Activated CD4-positive, alpha-beta T cell treated with anti-CD3 and anti-CD28 coated beads, Interleukin-2, amount 50 U/mL, for 4 hours (primary cell): ENCODE measurements around the gene NINJ1.

Experiments
- DNase-seq, 2 experiments: peaks; one replicate each; pipeline ENCODE4 v3.0.0-alpha.2; 2020

NINJ1 gene

GRCh38 chr9:93086447-93087224 is 47.4 kb downstream of the NINJ1 start:
- no peak for DNase-seq

GRCh38 chr9:93085676-93086075 is 48.4 kb downstream of the NINJ1 start:
- no peak for DNase-seq

GRCh38 chr9:93084471-93084881 is 49.6 kb downstream of the NINJ1 start:
- no peak for DNase-seq

GRCh38 chr9:93083592-93084470 is 50.2 kb downstream of the NINJ1 start:
- DNase-seq = peak; percentile 42

GRCh38 chr9:93082841-93083411 is 51.1 kb downstream of the NINJ1 start:
- no peak for DNase-seq

- DNase-seq = no peak
Measured at GRCh38 chr9:93081931-93082330, 52.1 kb downstream of the NINJ1 start.

- DNase-seq = no peak
Measured at GRCh38 chr9:93081081-93081529, 52.9 kb downstream of the NINJ1 start.

- no peak for DNase-seq
Measured at GRCh38 chr9:93080406-93080805, 53.6 kb downstream of the NINJ1 start.

- no peak for DNase-seq
Measured at GRCh38 chr9:93079371-93079770, 54.7 kb downstream of the NINJ1 start.

GRCh38 chr9:93077811-93078210 is 56.2 kb downstream of the NINJ1 start:
- no peak for DNase-seq

- no peak for DNase-seq
Measured at GRCh38 chr9:93077367-93077766, 56.7 kb downstream of the NINJ1 start.

GRCh38 chr9:93076792-93077128 is 57.3 kb downstream of the NINJ1 start:
- DNase-seq = no peak

- no peak for DNase-seq
Measured at GRCh38 chr9:93076101-93076791, 57.8 kb downstream of the NINJ1 start.

- DNase-seq = no peak
Measured at GRCh38 chr9:93072383-93072795, 61.7 kb downstream of the NINJ1 start.
